ENCODE data around the gene KCTD8.

Gene KCTD8

GRCh38 chr4:44160776-44161367 is 287.7 kb downstream of the KCTD8 start:
- DNase-seq = no peak

GRCh38 chr4:44159991-44160390 is 288.6 kb downstream of the KCTD8 start:
- no peak for DNase-seq

GRCh38 chr4:44157611-44158277 is 290.9 kb downstream of the KCTD8 start:
- no peak for DNase-seq

- DNase-seq = no peak
These were observed 298.5 kb downstream of the KCTD8 start for GRCh38 chr4:44150091-44150576.

GRCh38 chr4:44149282-44149681 is 299.3 kb downstream of the KCTD8 start:
- DNase-seq = no peak

GRCh38 chr4:44147571-44148075 is 301.0 kb downstream of the KCTD8 start:
- DNase-seq = no peak

- no peak for DNase-seq
These were observed 302.1 kb downstream of the KCTD8 start for GRCh38 chr4:44146516-44146915.

GRCh38 chr4:44145868-44146267 is 302.7 kb downstream of the KCTD8 start:
- DNase-seq = no peak

- DNase-seq = no peak
These were observed 316.1 kb downstream of the KCTD8 start for GRCh38 chr4:44132526-44132925.
